Measurements from ENCODE around the gene DUSP23.

Gene DUSP23

DNA sequence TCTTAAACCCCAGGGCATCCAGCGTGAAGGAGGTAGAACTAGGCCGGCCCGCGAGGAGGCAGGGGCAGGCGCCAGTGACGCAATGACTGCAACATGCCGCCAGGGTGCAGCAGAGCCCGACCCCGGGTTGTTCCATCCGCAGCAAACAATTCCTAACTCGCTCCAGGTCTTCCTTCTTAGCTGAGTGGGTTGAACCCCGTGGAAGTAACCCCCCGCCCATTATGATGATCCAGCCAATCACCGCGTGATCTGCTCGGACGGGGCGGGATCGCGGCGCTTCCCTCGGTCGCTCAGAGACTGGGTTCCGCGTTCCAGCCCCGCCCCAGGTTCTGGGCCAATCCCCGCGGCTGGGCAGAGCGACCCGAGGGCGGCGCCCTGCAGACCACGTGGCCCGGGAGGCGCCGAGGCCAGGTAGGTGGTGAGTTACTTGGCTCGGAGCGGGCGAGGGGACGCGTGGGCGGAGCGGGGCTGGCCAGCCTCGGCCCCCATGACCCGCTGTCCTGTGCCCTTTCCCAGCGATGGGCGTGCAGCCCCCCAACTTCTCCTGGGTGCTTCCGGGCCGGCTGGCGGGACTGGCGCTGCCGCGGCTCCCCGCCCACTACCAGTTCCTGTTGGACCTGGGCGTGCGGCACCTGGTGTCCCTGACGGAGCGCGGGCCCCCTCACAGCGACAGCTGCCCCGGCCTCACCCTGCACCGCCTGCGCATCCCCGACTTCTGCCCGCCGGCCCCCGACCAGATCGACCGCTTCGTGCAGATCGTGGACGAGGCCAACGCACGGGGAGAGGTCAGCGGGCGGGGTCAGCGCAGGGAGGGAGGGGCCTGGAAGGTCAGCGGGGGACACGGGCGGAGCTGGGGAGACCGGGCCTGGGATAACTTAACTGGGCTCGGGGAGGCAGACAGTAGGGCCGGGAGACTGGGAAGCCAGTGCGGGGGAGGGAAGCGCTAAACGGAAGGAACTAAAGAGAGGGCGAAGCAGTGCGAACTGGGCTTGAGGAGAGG, at the start of gene DUSP23:
Gene DUSP23, plus strand, starts transcription at position 380 of the 1,000 bp plus-strand sequence. Its CDS starts 139 bp downstream, at position 519.
- peak; percentile 99 for DNase-seq (ENCODE audit: low spot score)

DNA sequence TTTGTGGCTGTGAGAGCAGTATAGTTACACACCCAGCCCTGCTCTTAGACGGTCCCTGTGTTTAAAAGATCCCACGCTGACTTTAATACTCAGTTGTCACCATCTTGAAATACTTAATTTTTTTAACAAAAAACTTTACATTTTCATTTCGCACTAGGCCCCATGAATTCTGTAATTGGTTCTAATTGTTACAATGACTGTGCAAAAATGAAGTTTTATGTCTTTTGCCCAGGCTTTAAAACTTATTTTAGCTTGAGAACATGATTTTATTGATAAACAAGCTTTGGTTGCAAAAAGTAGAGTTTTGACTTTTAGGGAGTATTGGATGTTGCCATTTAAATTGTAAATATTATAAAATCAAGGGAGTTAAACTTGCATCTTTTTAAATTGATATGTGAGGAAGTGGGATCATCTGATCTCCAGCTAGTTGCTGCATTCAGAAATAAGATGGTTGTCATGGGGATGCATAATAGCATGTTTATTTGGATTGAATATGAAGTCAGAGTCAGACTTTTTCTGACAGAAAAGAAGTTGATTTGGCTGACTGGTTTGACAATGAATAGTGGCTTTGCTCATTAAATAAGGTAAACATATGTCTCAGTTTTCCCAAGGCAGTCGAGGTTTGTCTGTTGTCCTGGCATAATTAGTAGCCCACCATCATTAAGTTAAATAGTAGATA, 43.4 kb upstream of the DUSP23 start:
- DNase-seq (ENCODE audit: low spot score) = no peak

- no peak for DNase-seq (ENCODE audit: low spot score)
These were observed 36.9 kb upstream of the DUSP23 start for GRCh38 chr1:159743651-159744410.

GRCh38 chr1:159746666-159747065, 34.1 kb upstream of the DUSP23 start:
- DNase-seq (ENCODE audit: low spot score) = no peak

DNA sequence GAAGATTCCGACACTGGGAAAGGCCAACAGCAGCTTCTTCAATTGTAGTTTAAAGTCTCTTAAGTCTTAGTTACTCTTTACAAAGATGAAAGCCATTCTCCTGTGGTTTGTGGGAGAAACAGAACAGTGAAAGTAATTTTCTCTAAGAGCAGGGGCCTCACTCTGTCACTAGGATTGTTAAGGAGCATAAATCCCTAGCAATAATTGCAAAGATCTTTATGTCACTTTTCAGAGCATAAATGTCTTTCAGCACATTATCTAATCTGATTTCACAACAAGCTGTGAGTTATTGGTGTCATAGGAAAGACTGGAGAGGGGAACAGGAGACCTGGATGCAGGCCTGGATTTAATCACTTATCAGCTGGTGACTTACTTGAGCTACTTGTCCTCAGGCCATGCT, 32.4 kb upstream of the DUSP23 start:
- no peak for DNase-seq (ENCODE audit: low spot score)

DNA sequence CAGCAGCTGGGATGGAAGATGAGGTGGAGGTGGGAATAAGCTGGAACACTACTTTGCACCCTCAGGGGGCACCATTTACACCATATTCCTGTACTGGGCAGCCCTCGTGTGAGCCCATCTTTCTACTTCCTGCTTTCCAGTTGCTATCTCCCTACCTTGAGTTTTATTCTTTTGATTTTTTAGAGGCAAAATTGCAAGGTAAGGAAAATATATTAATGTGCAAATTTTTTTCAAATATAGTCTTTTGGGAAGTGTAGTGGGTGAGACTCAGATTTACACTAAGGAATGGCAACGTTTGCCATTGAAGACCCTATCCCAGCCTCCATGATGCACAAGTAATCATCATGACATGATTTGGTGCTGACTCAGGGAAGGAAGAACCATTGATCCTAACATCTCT, 31.1 kb upstream of the DUSP23 start:
- DNase-seq (ENCODE audit: low spot score) = no peak

GRCh38 chr1:159750621-159751020, 30.1 kb upstream of the DUSP23 start:
- DNase-seq (ENCODE audit: low spot score) = no peak

- no peak for DNase-seq (ENCODE audit: low spot score)
These were observed 29.7 kb upstream of the DUSP23 start for GRCh38 chr1:159751031-159751430.

DNA sequence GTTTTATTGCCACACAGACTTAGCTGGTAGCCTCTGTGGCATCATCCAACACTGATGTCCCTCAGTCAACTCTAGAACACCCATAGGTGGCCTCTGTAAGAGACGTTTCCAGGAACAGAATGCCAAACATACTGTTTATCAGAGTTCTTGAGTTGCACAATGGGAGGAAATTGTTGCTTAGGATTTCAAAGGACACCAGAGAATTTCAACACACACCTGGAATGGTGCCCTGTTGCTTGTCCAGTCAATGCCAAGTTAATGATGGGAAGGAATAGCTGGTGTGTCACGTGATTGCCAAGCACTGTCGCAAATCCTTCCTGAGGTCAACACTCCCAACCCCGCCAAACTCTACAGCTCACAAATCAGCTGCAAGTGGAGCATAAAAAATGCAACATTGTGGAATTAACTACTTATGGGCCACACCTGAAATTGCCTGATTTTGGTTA, 28.6 kb upstream of the DUSP23 start:
- peak; percentile 4 for DNase-seq (ENCODE audit: low spot score)

DNA sequence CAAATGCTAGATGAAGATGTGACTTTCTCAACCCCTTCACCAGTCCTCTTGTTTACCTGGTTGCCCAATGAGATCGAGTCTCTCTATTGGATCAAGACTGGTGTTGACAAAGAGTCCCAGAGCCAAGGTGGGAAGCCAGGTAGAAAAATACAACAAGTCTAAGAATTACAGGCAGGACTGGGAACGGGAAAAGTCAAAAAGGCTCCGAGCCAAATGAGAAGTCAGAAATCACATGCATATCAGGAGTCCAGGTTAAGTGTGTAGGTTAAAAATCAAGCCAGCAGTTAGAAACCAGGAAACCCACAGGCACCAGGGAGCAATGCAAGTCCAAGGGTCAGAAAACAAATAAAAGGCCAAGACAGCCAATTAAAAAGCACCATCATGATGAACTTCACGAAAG, 27.4 kb upstream of the DUSP23 start:
- DNase-seq (ENCODE audit: low spot score) = no peak

- DNase-seq (ENCODE audit: low spot score) = no peak
These were observed 25.2 kb upstream of the DUSP23 start for GRCh38 chr1:159755451-159756007.

DNA sequence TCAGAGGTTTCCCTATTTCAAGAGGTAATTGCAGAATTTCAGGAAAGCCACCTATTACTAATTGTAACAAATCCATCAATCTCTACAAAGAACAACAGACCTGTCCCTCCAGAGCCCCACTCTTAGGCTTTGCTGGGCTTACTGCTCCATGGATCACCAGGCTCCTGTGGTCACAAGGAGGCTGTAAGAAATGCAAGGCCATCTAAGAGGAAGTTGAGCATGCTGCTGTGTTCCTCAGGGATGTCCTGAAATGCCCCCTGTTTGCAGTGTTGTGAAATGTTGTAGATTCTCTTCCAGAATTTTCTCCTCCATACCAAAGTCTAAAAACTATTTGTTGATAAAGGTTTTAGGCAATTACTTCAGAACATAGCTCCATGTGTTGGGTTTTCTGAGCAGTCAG, 24.4 kb upstream of the DUSP23 start:
- peak; percentile 16 for DNase-seq (ENCODE audit: low spot score)

DNA sequence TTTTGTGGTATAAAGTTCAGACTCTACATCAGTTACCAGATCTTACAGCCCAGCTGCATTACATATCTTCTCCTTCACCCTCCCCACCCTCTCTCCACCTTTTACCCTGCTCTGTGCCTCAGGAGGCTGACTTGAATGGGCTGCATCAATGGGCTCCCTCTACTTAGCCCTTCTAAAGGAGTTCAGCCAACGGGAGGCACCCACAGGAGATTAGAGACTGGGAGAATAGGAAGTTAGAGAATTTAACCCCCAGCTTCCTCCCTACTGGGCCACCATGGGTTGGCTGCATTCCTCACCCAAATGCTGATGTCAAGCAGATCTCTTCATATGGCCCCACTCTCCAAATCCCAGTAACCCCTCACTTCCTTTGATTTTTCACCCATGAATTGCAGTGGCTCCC, 17.1 kb upstream of the DUSP23 start:
- DNase-seq (ENCODE audit: low spot score) = no peak

DNA sequence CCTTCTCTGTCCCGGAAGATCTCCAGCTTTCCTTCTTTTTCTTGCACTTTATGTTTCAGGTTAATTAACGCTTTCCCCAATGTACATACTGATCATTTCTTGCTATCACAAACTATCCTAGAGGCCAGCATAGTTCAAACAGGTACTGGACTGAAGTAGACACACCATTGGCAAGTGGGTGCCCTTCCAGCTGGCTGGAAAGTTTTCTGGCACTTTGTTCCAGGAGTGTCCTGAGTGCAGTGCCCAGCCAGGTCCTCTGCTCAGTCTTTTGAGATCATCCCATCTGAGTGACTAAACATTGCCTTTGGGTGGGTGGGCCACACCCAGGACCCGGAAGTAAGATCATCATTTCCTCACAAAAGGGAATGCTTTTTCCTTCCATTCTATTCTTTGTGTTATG, 15.0 kb upstream of the DUSP23 start:
- DNase-seq (ENCODE audit: low spot score) = no peak

GRCh38 chr1:159771127-159771895, 9.5 kb upstream of the DUSP23 start:
- DNase-seq (ENCODE audit: low spot score) = no peak

GRCh38 chr1:159774465-159774864, 6.3 kb upstream of the DUSP23 start:
- no peak for DNase-seq (ENCODE audit: low spot score)

GRCh38 chr1:159775716-159776115, 5.0 kb upstream of the DUSP23 start:
- DNase-seq (ENCODE audit: low spot score) = no peak

GRCh38 chr1:159778266-159778665, 2.5 kb upstream of the DUSP23 start:
- no peak for DNase-seq (ENCODE audit: low spot score)

- DNase-seq (ENCODE audit: low spot score) = no peak
These were observed 1.3 kb upstream of the DUSP23 start for GRCh38 chr1:159779403-159779851.

- no peak for DNase-seq (ENCODE audit: low spot score)
These were observed 1.2 kb downstream of the DUSP23 start for GRCh38 chr1:159781992-159782391.

- no peak for DNase-seq (ENCODE audit: low spot score)
These were observed 3.0 kb downstream of the DUSP23 start for GRCh38 chr1:159783724-159784123.

All from Ammon's horn (tissue), 1 donor.